Raji (cell line): ENCODE results near the gene MYO1D.

Experiments used
- POLR2A ChIP-seq: IDR thresholded peaks from 2 replicates; pipeline ENCODE4 v1.6.1; 2011; ENCODE audit warnings: low read depth, low read length, control low read depth; ENCODE audit not compliant: insufficient read depth

Gene MYO1D

DNA sequence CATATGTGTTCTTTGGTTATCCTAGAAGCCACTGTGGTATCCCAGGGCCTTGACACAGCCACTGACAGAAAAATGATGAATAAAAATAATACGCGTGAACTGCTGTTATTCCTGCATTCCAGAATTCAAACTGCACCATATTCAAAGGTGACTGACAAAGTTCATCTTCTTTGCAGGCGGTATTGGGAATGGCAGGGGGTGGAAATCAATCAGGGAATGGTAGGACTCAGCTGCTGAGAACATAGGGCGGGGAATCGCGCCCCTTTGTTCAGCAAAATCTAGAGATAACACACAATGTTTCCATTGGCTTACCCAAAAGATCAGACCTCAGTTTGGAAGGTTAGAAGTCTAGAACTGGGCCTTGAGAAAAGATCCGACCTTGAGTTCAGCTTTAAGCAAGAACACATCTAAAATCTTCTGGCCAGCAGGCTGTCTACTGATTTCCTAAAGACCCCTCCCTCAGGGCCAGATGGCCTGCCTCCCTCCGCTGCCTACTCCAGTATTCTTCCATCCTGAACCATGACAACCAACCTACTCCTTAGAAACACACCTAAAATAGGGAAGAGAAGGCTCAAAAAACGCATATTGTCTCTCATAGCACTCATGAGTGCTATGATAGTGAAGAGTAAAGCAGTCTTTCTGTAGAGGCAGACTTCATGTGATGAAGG, 356.1 kb downstream of the MYO1D start:
- TF ChIP-seq POLR2A, result no peak

DNA sequence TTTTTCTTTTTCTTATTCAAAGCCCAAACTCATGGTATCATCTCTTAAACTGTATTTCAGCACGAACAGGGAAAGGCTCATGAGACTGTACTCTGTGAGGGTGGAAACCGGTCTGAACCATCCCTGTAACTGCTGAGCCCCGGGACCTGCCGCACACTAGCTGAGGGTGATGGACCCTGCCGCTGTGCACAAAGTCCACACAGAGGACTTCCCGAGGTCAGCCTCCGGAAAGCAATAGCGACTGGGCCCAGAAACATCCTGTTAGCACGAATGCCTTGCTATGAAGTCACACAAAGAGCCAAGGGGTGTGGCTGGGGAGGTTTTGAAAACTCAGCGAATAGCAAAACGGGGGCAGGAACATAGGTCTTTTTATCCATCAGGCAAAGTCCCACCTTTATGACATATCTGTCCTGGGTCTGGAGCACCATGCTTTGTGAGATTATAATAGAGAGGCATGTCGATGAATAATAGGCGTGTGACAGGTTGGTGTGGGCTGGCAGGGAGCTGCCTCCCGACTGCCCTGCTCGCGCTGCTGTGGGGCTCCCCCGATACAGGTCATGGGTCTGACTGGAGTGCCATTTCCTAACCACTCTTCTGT, 356.7 kb downstream of the MYO1D start:
- no peak for TF ChIP-seq POLR2A

DNA sequence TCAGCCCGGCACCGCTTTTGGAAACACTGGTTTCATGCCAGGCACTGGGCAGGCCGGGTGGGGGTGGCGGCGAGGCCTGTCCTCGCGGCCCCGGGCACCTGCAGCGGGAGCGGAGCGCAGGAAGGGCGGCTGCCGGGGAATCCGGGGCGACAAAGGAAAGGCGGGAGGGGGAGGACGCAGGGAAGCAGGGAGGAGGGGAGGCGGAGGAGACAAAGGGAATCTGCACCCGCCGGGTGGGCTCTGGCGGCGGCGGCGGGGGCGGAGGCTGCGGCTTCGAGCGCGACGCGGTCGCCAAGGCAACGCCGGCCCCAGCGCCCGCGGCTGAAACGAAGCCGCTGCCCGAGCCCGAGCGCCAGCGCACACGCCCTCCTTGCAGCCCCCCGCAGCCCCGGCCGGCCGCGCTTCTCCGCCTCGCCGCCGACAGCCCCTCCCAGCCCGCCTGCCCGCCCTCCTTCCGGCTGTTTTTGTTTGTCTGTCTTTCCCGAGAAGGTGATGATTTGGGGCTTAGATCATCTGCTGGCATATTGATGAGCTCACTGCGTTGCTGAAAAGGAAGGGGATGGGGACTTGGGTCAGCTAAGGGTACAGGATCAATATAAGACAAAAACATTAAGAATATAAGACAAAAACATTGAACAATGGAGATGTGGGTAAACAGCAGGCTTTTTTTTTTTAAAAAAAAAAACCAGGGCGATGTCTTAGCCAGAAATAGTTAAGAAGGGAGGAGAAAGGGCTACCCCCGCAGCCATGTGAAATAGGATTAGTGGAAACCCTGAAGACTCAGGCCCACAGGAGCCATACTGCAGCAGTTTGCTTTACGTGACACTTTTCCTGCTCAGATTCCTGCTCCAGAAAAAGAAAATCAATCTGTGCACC, 357.5 kb downstream of the MYO1D start:
- TF ChIP-seq POLR2A, result no peak

DNA sequence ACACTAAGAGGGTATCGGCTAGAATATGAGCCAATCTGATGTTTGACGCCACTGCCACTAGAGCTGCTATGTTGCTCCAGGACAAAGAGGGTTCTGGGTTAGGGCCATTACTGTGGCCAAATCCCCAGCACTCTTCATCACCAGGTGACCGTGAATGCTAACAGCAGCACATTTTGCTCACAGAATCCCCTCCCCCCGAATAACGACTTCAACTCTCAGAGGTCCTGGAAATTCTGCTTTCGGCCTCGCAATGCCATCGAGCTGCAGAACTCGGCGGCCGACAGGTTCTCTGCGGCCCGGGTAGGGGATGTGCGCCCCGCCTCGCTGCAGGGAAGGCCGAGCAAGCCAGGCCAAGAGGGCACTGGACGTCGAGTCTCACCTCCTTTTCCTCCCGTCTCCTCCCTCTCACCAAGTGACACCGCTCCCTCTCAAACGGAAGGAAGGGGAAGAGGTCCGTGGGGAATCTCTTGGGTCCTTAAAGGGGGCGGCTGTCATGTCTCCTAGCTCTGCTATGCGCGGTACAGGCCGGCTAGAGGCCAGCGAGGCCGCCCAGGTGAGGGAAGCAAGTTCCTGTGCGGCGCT, 358.2 kb downstream of the MYO1D start:
- TF ChIP-seq POLR2A, result no peak

DNA sequence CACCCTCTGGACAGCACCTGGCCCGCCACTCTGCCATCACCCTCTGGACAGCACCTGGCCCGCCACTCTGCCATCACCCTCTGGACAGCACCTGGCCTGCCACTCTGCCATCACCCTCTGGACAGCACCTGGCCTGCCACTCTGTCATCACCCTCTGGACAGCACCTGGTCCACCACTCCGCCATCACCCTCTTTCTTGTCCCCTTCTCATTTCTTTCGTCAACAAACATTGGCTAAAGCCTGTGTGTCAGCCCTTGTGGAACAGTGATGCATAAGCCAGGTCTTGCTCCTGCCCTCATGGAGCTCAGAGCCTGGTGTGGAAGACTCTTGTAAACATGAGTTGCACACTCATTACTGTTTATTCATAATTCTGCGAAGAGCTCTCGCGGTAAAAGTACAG, 358.9 kb downstream of the MYO1D start:
- TF ChIP-seq POLR2A, result no peak

DNA sequence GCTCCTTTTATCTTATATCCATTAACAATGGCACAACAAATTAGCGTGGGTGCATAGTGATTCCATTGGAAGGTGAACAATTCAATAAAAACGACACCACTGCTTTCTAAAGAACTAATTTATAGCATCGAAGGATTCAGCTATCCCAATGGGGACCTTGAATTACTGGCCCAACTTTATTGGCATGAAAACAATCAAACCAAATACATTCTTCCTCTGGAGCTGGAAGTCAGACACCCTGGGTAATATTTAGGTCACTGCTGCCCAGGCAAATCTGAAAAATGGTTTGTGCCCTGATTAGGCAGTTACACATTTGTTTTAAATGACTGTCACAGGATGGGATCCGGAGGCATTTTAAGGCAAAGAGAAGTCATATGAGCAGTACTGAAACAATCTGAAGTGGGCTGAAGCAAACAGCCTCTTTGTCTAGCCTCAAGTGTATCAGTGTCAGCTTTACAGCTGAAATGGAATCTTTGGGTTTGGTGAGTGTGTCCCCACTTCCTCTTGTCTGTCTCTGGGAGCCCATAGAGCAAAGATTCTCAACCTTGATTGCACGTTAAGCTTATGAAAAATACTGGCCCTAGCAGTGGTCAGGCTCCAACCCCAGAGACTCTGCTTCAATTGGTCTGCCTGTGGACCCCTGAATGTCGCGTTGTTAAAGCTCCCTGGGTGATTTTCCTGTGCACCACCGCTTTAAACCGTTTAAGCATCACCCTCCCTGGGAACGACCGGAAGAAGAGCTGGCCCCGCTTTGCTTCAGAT, 359.8 kb downstream of the MYO1D start:
- no peak for TF ChIP-seq POLR2A

DNA sequence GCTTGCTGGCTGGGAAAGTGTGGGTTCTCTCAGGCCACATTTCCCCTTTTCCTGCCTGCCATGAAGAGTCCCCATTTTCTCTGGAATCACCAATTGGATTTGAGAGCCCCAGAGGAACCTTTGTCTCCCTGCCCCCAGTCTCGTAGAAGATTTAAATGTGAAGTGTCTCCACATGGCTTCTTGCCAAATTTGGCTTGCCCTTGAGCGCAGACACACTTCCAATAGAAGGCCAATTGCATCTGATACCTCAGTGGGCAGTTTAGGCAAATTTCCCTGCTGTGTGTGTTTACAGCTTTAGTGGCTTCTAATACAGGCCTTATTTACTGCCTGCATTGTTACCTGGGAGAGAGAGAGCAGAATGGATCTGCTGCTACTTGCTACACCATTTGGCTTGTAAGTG, 360.5 kb downstream of the MYO1D start:
- no peak for TF ChIP-seq POLR2A

DNA sequence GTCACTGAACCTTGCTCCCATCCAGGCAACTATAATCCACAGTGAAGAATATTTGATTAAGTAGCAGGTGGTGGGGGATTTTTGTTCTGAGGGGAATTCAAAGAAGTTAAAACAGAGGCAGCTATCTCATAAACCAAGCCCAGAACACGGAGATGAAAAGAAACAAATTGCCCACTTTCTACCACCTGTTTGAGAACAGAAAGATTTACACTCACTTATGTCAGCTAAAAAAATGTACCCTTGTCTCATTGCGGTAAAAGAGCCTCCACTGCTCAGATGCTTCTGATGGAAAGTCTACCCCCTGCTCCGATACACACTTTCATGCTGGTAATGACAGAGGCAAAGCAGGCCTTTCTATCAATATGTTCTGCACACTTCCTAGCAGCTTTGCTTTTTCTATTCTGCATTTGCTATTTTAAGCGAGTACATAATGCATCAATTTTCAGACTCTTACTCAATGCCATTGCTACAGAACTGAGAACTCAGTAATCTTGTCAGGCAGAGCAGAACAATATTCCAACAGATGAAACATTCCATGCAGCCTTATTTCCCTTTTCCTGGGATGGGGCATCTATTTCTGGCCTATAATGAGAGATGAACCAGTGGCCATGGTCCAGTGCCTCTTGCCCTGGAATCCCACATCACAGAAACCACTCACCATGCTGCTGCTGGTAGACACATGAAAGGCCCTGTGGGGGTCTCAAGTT, 361.1 kb downstream of the MYO1D start:
- no peak for TF ChIP-seq POLR2A

DNA sequence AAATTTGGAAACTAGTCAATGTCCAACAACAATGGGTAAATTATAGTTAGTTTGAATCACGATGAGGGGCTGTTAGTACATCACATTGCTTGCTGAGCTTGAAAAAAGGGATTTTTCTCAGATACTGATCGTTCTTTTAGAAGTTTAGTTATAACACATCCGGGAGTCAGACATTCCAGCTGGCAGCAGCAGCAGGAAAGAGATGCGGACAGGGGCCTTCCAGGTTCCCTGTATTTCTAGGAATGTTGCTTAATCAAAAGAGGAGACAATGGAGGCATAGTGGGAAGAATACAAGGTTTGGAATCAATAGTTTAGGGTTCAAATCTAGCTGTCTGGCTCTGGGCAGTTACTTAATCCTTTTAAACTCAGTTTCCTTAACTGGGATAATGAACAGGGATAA, 362.3 kb downstream of the MYO1D start:
- TF ChIP-seq POLR2A, result no peak

DNA sequence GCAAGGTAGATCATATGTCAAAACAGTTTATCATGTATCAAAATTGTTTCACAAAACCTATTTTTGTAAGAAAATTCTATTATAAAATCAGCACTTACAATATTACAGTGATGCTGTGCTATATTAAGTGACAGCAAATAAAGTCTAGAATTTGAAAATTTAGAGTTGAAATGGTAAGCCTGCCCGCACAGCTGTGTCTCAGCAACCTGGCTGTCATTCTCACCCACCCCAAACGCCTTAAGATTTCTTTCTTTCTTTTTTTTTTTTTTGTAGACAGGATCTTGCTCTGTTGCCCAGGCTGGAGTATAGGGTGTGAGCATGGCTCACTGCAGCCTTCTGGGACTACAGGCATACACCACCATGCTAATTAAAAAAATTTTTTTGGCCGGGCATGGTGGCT, 363.3 kb downstream of the MYO1D start:
- no peak for TF ChIP-seq POLR2A

DNA sequence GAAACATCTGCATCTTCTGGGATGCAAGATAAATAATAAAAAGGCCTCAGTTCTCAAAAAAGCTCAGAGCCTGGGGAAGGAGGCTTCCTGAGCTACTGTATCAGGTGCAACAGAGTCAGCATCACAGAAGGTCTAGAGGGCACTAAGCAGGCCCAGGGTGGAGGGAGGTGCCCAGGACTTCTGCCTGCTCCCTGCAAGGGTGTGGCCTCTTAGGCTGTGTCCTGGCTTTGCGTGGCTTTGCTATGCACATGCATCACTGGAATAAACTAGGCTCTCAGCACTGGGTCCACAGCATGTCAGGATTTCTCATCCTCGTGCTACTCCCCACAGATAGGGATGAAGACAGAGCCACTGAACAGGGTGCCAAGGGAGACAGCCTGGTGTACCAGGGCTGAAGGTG, 364.6 kb downstream of the MYO1D start:
- TF ChIP-seq POLR2A, result no peak

DNA sequence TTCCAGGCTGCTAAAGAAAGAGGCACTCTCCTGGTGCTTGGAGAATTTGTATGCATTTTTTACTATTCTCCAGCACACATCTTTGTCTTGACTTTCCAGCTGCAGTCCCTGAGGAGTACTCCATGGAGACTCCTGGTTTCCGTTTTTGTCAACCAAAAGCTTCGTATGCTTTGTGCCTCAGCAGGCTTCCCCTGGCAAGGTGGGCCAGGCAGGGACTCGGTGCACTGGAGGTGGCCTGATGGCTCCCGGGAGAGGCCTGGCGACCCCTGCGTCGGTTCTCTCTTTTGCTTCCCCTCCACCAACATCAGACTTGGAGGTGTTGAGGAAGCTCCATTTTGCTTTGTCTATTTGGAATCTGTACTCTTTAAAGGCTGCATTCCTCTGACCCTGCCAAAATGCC, 366.5 kb downstream of the MYO1D start:
- TF ChIP-seq POLR2A, result no peak

DNA sequence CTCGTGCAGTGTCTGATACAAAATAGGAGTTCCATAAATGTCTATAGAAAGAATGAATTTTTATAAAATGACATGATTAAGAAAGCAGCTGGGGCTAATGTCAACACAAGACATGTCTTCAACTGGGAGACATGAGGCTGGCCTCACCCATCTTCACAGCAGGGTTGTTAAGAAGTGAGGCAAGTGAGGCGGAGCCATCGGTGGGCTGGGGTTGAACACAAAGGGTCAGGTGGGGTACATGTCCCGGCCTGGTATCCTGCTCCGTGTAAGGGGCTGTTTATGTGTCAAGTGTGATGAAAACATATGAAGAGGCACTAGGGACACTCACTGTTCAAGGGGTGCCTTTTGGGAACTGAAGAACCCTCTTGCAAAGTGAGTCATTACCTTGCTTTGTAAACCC, 368.0 kb downstream of the MYO1D start:
- no peak for TF ChIP-seq POLR2A
